Glomerular endothelial cell (primary cell): ENCODE measurements around the gene ITLN1. TPM values are rescaled to one million over a fixed set of nuclear protein-coding genes. Genes with fewer than 3 reads are reported as not detected.

ENCODE experiments used
- DNase-seq: peaks from one replicate; pipeline ENCODE4 v3.0.0-alpha.2; 2011; ENCODE audit warnings: low read depth, low spot score; ENCODE audit errors: extremely low read depth
- total RNA-seq: library from RNA; depleted of rRNA; stranded (reverse); fragments of >200 nt; gene quantifications from 2 replicates; pipeline ENCODE4 v1.2.3, GENCODE V29; 2015

The ITLN1 gene
- total RNA-seq, 1 donor from 2014 or later: not detected

DNA sequence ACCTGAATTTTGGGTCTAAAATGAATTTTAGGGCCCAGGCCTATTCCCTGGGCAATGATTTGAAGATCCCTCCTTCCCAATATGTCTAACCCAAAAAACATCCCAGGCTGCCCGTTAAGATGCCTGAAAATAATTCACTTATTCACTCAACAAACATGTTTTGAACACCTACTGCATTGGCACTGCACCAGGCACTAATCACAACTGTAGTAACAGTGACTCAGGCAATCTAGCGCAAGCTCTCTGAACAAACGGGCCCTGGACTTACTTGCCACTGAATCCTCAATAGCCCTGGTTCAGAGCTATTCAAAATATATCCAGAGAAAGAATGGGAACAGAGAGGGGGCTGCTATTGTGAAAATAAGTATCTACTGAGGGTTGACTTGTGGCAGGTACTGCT, 26.5 kb downstream of the ITLN1 start:
- DNase-seq: no peak

DNA sequence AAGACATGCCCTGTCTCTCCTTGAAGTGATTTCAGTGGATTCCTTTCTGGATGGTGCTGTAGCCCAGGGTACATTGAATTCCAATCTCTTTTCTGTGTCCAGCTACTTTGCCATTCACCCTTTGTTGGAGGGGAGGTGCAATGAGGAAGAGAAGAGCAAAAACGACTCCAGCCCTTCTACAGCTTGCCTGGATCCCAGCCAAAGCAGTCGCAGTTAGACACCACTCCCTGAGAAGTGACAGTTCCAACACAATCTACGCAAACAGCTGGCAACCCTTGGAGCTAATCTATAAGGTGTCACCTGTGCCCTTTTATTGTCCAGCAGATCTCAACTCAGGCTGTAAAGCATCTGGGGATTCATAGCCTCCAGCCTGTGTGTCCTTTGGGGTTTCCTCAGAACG, 26.9 kb downstream of the ITLN1 start:
- no peak for DNase-seq

DNA sequence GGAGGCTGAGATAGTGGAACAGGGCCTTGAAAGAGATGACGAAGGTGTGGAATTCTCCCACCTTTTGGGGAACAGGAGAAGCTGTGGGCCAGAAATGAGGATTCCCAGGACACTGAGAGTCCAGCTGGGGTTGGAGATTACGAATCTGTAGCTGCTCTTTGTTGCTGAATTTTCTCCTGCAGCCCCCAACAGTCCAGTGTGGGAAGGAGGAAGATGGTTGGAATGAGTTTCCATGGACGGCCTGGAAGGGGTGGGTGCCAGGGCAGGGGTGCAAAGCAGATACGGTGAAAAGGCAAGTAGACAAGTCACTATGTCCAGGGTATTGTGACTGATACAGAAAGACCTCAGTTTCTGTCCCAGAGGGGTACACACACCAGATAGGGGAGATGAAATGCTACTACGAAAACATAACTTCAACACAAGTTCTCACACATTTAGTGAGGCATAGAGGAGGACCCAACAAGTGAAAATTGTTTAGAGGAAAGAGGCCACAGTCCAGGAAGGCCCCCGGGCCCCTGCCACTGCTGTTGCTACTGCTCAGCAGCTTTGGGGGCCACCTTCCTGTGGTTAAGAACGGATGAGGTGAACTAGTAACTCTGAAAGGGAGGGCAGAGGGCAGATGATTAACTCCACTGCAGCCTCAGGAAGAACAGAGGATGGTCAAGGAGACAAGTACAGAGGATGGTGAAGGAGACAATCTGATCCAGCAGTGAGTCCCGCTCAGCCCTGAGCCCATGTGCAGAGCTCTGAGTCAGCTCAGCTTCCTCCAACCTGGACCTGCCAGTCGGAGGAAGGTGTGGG, 29.6 kb downstream of the ITLN1 start:
- DNase-seq: no peak

DNA sequence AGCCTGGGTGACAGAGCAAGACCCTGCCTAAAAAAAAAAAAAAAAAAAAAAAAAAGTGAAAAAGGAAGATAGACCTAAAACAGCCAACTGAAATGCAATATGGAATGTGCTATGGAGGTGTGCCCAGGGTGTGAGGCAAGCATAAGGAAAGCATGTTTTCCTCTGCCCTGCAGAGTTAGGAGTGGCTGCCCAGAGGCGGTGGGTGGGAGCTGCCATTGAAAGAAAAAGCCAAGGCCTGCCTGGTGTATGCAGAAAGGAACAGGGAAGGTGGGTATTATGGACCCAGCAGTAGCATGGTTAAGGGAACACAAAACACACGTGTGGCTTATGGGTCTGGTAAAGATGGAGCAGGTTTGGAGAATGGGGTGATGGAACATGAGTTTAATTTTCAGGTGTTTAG, 31.2 kb downstream of the ITLN1 start:
- DNase-seq: no peak

DNA sequence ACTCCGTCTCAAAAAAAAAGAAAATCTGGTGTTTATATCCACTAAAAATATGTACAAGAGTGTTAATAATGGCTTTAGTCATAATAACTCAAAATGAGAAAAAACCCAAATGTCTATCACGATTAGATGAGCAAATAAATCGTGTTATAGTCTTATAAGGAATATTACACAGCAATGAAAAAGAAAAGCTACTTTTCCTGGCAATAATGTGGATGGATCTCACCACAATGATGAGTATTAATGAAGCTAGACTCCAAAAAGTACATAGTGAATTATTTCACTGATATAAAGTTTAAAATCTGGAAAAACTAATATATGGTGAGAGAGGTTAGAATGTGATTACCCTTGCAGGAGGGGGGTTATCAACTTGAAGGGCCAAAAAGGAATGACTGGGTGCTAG, 32.0 kb downstream of the ITLN1 start:
- DNase-seq: no peak

DNA sequence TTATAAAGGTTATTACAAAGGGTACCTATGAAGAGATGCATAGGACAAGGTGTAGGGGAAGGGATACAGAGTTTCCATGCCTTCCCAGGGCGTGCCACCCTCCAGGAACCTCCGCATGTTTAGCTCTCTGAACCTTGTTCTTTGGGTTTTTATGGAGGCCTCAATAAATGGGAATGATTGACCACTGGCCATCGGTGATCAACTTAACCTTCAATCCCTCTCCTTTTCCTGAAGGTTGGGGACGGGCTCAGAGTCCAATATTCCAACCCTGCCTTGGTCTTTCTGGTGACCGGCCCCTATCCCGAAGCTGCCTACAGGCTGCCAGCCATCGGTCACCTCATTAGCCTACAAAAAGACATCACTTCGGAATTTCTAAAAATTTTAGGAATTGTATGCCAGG, 34.0 kb downstream of the ITLN1 start:
- DNase-seq: no peak

DNA sequence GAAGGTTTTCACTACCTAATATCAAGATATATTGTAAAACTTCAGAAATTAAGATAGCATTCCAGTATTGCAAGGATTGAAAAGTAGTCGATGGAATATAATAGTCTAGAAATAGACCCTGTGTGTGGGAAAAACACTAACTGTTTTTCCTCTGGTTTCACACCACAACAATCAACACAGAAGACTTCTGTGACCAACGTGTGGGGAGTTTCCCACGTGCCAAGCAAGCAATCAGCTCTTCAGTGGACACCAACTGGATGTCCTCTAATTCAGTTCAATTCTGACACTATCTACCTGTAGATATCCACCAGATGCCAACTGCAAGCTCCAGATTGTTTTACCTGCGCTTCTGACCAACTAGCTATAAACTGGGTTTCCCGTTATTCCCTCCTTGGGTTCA, 34.4 kb downstream of the ITLN1 start:
- no peak for DNase-seq

DNA sequence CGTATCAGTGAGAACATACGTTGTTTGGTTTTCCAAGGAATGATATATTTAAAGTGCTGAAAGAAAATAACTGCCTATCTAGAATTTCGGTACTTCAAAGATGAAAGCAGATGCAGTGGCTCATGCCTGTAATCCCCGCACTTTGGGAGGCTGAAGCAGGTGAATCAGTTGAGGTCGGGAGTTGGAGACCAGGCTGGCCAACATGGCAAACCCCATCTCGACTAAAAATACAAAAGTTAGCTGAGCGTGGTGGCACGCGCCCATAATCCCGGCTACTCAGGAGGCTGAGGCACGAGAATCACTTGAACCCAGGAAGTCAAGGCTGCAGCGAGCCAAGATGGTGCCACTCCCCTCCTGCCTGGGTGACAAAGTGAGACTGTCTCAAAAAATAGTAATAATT, 38.7 kb downstream of the ITLN1 start:
- DNase-seq: no peak

DNA sequence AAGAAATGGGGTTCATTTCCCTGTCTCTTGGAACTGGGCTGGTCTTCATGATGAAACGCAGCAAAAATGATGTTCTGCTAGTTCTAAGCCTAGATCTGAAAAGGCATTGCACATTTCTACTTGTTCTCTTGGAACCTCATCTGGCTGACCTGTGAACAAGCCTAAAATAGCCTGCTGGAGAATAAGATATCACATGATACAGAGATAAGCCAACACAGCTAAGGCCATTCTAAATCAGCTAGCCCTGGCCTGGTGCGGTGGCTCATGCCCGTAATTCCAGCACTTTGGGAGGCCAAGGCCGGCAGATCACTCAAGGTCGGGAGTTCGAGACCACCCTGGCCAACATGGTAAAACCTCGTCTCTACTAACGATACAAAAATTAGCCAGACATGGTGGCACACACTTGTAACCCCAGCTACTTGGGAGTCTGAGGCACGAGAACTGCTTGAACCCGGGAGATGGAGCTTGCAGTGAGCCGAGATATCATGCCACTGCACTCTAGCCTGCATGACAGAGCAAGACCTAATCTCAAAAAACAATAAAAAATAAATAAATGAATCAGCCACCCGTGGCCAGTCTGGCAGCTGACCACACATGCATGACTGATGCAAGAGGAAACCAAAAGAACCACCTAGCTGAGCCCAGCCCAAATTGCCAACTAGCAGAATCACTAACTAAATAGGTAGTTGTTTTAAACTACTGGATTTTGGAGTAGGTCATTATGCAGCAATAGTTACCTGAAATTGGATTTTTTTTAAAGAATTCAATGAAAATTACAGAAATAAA, 40.3 kb downstream of the ITLN1 start:
- no peak for DNase-seq

DNA sequence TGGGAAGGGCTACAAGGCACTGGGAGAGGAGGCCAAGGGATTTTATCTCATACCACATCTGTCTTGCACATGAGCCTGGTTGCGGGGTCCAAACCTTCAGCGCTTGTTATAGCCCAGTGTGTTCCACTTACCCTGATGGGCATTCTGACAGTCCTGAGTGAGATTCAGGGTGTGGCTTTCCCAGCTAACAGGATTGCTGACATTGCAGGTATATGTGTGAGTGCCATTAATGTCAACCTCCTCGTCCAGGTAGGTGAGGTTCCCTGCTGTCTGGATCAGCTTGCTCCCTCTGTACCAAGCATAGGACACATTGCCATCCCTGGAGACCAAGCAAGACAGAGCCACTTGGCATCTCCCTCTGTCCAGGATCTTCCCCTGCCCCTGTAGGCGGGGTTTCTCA, 43.9 kb downstream of the ITLN1 start:
- DNase-seq: no peak

DNA sequence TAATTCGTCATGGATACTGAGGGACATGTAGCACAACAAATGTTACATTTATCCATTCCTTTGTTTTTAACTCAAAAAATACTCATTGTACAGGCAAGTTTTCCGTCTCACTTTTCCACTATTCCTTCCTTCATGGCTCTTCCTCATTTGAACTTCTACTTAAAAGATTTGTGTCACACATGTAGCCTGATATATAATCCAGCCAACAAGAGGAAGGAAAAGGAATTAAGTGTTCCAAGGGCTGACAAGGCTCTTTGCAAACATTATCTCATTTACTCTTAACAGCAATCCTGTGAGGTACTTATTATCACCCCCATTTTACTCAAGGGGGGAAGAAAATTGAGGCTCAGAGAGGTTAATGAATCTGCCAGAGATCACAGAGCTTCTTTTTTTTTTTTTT, 45.2 kb downstream of the ITLN1 start:
- no peak for DNase-seq

DNA sequence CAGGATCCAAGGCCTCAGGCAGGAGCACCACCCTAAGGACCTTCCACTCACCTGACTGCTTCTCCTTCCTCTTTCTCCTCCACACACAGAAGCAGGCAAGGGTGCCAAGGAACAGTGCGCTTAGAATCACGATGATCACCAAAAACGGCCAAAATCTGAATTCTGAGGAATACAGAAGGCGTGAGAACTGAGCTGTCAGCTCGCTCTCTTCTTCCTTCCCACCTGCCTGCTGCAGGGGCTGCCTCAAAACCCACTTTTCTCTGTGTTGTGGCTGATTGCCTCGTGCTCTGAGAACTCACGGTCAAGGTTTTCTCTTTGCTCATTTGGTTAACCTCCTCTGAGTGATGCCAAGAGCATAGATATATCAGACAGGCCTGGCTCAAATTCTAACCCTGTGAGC, 46.1 kb downstream of the ITLN1 start:
- no peak for DNase-seq

DNA sequence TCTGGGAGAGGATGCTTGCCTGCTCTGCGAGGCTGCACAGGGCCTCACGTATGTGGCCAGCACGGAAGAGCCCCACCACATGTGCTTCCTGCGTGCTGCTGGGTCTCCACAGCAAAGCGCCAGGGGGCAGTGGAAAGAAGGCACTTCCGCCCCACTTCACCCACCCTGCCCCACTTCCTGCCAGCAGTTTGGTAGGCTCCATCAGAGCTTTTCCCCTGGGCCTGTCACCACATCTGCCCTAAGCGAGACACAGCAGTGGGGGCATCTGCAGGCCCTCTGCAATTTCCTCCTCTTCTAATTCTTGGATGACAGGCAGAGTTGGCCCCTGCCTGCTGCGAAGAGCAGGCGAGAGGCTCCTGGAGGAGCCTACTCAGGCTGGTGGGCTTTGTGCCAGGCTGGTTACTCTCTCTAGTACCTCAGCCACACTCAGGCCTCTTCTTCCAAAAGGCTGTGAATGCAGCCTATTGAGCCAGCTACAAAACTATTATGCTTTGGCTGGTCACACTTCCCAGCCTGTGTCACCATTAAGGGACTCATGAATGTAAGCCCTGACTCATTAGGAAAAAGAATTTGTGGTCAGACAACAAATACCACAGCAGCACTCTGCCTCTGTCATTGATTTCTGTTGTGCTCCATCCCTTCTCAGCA, 47.3 kb downstream of the ITLN1 start:
- DNase-seq: no peak

DNA sequence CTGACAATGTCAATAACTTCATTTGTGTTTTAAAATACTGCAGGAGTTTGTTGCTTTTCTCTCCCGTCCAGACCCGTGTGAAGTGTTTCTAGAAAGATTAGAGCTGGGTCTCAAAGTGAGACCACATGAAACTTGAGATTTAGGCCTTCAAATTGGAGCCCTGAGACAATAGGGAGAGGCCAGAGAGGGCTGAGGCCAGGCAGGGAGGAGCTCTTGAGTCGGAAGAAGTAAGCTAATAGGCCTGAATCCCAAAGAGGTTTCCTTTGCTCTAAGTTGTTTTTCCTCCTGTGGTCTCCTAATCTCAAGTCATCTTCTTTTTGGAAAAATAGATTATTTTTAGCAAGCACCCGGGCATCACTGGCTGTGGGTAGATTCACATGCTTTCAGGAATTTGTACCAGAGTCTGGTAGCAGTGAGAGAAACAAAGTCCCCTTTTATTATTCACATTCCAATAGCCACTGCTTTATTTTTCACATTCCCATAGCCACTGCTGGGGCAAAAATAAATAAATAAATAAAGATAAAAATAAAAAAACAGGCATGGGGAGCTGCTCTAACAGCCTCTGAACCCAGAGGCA, 47.9 kb downstream of the ITLN1 start:
- no peak for DNase-seq

DNA sequence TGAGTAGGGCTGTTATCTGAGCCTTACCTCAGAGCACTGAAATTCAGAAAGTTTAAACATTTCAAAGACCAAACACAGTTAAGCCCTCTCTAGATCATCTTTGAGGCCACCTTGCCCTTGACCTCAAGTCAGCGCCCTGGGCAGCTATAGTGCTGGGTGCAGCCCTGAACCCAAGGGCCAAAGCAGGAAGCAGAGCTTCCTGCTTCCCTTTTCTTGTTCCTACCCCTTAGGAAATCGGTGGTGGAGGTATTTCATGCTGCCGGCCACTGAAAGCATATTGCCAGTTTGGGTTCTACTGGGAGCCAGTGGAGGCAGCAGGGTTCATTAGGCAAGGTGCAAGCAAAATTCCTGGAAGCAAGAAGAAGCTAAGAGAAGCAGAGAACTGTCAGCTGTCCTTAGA, 48.4 kb downstream of the ITLN1 start:
- no peak for DNase-seq

DNA sequence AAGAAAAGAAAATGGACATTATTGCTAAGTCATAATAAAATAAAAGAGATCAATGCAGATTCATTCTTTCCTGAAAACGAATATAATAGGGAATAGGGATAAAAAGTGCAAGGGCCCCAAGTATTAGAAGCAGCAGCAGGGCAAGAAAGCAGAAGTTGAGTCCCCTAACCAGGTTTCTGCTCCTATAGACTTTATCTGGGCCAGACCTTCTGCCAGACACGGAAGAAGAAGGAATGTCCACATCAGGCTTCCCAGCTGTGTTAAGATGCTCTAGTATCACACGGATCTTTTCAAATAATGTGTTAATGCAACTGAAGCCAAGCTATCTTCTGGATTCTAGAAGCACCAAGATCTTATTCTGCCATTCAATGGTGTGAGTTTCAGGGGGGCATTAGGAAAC, 49.2 kb downstream of the ITLN1 start:
- DNase-seq: no peak

DNA sequence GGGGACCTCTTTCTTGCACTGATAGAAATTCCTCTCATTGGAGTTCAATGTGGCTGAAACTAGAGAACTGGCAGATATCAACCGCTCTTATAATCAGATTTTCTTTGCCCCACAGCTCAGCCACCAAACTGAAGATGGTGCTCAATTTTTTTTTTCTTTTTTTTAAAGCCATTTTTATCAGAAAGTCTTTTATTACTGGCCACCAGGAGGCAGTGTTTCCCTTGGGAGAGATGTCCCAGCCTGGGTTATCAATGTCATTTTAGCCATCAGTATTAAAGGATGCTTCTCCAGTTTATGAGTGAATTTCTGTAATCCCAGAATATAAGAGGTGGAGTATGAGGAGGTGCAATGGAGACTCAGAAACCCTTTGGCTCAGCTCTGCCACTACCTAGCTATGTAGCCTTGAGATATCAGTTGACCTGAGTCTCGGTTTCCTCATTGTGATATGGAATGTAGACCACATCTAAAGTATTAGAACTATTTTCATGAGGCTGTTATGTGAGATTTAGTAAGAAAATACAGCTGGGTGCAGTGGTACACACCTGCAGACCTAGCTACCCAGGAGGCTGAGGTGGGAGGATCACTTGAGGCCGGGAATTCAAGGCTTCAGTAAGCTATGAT, 49.9 kb downstream of the ITLN1 start:
- peak; percentile 14 for DNase-seq

DNA sequence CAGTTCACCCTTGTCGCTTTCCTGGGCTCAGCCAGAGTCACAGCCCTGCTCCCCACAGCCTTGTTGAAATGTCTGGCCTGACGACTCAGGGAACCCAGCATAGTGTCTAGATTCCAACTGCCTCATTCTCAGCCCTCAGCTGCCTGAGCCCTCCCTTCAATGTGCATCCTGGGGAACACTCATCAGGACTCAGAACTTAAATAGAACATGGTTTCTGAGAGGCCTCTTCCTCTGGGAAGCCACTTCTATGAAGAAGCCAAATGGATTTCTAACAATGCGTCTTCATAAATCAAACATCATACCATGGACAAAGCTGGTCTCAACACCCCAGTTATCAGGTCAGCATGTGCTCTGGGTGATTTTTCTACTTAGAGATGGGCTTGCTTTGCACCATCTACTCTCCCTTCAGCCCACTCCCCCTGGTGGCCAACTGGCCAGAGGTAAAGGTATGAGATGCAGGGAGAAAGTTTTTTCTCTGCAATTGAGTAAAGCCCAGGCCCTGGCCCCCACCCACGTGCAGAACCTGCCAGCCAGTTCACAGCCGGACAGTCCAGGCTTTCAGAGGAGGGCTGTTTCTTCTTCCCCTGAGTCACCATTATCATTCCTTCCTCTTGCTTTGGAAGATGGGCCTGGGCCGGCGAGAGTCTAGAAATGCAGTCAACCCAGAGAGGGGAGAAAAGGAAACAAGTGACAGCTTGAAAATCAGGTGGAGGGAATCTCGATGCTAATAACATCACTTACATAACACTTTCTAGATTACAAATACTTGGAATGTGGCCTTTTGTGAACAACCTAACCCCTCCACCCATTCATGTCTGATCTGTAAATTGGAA, 54.4 kb downstream of the ITLN1 start:
- DNase-seq: peak; percentile 3

DNA sequence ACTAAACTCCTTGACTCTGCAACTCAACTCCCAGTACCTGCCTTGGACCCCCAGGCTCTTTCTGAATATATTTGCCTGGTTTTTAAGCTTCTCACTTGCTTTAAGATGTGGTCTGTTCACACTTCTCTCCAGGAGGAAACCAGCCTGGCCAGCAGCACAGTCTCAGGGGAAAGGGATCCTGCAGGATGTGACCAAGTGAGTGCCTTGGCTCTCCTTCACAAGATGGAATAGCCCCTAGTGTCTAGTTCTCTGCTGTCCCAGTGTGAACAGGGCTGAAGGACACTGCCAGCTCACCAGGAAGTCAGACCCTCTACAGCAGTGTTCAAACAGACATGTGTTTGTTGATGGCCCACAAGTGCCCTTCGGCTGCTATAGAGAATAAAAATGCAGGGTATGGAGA, 55.2 kb downstream of the ITLN1 start:
- DNase-seq: no peak

DNA sequence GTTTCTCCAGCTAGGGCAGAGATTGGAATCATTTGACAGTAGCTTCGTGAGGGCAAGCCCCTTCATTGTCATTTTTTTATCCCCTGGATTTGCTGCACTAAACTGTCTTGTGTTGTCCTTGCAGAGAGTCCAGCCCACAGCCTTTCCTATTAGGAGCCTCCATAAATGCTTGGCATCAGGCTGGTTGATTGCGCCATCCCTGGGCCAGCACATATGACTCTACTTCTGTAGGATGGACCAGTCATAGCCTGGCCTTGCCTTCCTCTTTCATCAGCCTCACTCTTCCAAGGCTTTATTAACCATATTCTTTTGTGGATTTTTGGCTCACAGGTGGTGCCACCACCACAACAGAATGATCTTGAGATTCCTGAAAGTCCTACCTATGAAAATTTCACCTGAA, 57.6 kb downstream of the ITLN1 start:
- DNase-seq: no peak
